GM19099 (cell line): ENCODE measurements around the gene CX3CL1.

Experiments used
- POLR2A ChIP-seq: IDR thresholded peaks from 3 replicates; pipeline ENCODE4 v1.6.1; 2011; ENCODE audit warnings: low read depth; ENCODE audit not compliant: insufficient read length; ENCODE audit errors: extremely low read depth

Gene CX3CL1

DNA sequence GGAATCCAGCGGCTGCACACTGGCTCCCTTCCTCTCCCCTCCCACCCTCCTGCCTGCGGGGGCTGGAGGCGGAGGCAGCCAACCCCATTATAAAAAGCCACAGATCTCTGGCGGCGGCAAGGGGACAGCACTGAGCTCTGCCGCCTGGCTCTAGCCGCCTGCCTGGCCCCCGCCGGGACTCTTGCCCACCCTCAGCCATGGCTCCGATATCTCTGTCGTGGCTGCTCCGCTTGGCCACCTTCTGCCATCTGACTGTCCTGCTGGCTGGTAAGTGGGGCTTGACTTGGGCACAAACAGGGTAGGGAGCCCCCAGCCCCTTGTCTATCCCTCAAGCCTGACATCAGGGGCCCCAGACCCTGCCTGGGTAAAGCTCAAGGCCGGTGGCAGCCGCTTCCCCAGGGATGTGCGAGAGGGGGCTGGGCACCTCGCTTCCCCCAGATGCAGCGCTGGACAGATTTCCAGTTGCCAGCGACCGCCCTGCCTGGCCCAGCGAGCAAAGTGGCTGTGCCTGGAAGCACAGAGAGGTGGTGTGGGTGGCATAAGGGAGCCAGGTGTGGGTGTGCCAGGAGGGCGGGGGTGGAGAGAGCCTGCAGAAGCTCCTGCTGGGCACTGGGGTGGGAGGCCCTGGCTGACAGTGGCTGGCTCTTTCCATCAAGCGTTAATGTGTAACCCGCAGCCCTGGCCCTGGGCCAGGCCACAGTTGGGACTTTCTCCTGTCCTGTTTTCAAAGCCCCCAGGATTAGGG, at the start of gene CX3CL1:
CX3CL1 (plus strand) TSS at position 119 of the 745 bp plus-strand sequence; CDS start at position 198, 79 bp downstream.
- no peak for TF ChIP-seq POLR2A

DNA sequence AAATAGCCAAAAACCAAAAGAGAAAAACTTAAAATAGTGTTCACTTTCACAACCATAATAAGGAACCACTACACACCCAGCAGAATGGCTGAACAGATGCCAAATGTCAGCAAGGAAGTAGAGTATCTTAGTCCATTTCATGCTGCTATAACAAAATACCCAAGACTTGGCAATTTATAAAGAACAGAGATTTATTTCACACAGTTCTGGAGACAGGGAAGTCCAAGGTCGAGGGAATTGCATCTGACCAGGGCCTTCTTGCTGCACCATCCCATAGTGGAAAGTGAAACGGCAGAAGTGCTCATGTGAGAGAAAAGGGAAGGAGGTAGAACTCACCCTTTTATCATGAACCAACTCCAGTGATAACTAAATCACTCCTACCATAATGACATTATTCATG, 47.5 kb upstream of the CX3CL1 start:
- TF ChIP-seq POLR2A = no peak

DNA sequence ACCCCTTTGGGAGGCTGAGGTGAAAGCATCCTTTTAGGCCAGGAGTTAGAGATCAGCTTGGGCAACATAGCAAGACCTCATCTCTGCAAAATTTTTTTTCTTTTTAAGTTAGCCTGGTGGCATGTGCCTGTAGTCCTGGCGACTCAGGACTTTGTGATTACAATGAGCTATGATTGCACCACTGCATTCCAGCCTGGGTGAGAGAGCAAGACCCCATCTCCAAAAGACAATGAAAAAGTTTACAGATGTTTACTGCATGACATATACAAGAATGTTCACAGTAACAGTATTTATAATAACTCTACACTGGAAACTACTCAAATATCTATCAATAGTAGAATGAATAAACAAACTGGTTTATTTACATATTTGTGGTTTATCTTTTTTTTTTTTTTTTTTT, 46.8 kb upstream of the CX3CL1 start:
- TF ChIP-seq POLR2A = no peak

DNA sequence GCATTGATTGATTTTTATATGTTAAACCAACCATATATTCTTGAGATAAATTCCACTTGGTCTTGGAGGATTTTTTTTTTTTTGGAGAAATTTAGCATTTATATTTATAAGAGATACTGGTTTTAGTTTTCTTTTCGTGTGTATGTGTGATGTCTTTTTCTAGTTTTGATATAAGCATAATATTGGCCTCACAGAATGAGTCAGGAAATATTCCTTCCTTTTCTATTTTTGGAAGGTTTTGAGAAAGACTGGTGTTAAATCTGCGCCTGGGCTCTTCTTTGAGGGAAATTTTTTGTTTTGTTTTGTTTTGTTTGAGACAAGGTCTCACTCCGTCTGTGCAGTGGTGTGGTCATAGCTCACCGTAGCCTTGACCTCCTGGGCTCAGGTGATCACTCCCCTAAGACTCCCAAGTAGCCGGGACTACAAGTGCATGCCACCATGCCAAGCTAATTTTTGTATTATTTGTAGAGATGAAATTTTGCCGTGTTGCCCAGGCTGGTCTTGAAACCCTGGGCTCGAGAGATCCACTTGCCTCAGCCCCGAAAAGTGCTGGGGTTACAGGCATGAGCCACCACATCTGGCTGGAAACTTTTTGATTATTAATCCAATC, 42.5 kb upstream of the CX3CL1 start:
- TF ChIP-seq POLR2A = no peak

DNA sequence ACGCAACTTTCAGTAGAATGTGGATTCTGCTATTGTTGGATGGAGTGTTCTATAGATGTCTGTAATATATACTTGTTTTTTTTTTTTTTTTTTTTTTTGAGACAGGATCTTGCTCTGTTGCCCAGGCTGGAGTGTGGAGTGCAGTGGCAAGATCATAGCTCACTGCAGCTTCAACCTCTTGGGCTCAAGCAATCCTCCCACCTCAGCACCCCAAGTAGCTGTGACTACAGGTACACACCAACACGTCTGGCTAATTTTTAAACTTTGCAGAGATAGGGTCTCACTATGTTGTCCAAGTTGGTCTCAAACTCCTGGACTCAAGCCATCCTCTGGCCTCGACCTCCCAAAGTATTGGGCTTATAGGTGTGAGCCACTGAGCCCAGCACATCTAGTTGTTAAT, 40.9 kb upstream of the CX3CL1 start:
- no peak for TF ChIP-seq POLR2A

DNA sequence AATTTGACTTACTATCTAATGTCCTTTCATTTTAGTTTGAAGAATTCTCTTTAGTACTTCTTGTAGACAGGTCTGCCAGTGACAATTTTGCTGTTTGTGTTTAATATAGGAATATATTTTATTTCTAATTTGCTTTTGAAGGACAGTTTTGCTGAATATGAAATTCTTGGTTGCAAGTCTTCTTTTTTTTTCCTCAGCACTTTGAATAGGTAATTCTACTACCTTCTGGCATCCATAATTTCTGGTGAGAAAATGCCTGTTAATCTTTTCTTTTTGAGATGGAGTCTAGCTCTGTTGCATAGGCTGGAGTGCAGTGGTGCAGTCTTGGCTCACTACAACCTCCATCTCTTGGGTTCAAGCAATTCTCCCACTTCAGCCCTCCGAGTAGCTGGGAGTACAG, 38.9 kb upstream of the CX3CL1 start:
- TF ChIP-seq POLR2A = no peak

DNA sequence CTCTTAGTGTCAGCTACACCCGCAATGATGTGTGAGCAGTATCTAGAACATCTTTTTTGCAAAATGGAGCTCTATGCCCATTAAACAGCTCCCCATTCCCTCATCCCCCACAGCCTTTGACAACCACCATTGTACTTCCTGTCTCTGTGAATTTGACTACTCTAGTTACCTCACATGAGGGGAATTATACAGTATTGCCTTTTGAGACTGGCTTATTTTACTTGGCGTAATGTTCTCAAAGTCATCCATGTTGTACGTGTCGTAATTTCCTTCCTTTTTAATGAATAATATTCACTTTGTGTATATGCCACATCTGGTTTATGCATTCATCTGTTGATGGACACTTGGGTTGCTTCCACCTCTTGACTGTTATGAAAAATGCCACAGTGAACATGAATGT, 36.9 kb upstream of the CX3CL1 start:
- no peak for TF ChIP-seq POLR2A

DNA sequence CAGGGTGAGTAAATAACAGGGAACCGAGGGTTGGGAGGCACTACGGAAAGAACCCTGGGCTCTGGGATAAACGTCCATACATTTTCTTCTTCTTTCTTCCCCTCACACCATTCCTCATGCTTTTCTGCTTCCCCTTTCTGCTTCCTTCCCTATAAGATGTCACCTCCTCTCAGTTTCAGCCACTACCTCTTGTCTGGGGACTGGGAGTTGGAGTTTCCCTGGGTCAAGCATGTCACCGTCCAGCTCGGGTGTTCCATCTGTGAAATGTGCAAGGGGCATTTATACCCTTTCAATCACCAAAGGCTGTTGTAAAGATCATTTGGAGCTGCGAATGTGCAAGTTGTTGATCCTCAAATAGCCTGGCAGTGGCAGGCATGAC, 31.2 kb upstream of the CX3CL1 start:
- TF ChIP-seq POLR2A = no peak

DNA sequence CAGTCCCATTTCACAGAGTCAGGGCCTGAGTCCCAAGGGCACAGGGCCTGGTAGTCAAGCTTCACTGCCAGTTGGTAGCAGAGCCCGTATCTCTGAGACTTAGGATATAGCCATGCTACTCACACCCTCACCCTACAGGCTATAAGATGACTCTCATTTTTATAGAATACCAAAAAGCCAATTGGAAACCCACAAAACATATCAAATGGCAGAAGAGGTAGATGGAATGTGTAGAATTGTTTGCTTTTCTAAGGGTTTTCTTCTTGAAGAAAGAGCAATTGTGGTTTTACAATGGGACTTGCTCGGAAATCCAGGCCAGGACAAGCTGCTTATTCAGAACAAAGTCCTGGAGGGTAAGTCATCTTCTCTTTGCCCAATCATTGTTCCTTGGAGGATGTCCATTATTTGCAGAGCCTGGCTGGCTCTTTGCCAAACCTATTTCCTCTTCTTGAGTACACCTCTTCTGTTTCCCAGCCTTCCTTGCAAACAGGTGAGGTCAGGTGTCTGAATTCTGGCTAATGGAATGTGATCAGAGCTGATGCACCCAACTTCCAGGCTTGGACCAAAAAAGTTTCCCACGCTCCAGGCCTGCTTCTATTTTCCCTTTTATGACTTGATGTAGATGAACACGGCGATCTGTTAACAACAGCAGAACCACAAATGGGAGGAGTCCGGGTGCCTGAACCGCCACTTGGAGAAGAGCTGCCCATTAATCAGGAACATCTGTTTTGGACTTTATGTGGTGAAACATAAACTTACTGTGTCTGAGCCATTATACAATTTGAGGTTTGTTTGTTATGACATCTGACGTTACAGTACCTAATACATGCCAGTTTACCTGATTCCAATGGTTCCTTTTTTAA, 30.6 kb upstream of the CX3CL1 start:
- TF ChIP-seq POLR2A = no peak

DNA sequence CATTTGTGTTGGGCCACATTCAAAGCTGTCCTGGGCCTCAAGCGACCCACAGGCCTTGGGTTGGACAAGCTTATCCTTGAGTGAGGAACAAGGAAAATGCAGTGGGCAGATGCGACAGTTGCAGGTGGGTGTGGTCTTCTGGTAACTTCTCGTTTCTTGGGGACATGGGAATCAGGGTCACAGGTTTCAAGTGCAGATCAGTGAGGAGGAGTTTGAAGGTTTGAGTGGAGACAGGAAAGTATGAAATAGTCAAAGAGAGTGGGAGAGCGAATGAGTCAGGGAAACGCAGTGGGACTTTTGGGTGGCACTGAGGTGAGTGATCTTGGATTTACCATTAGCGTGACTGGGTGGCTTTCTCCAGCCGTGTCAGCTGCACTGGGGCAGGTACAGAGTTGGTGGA, 29.1 kb upstream of the CX3CL1 start:
- no peak for TF ChIP-seq POLR2A

DNA sequence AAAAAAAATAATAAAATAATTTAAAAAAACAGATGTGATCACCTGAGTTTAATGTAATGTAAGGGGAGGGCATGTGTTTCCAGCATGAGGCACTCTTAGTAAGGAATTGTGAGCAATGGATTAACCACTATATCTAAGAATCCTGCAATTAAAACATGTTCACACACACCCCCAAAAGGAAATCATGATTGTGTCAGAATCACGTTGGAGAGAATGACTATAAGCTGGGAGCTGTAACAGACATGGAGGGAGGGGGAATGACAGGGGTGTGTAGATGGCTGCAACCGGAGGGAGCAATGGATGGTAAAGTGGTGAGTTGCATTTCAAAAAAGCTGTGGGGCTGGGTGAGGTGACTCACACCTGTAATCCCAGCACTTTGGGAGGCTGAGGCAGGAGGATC, 27.3 kb upstream of the CX3CL1 start:
- TF ChIP-seq POLR2A = no peak

DNA sequence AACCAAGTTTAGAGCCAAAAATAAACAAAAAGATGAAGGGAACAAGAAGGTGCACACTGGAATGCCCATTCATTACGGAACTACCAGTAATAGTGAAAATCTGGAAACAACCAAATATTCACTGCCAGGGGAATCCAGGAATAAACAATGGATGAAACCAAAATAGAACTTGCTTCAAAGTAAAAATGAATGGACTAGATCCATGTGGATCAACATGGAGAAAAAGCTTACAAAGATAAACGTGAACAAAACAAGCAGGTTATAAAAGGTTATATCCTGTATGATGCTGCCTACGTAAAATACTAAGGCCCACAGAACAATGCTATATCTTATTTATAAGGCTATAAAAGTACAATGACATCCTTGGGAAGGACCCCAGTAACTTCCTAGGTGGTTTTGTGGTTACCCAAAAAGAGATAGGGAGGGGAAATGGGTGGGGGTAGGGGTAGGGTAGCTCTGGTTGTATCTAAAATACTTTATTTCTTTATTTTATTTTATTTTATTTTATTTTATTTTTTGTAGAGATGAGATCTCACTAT, 26.6 kb upstream of the CX3CL1 start:
- no peak for TF ChIP-seq POLR2A

DNA sequence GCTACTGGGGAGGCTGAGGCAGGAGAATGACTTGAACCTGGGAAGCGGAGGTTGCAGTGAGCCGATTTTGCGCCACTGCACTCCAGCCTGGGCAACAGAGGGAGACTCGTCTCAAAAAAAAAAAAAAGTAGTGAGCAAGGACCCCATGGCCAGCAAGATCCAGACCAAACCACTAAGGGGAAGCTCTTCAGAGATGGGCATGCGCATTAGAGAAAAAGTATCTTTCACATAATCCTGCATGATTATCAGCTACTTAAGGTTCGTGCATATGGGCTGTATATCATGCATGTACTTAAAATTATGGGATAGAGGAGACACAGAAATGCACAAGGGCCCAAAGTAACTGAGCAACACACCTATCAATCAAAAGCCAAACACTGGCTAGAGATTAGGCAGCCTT, 24.4 kb upstream of the CX3CL1 start:
- no peak for TF ChIP-seq POLR2A

DNA sequence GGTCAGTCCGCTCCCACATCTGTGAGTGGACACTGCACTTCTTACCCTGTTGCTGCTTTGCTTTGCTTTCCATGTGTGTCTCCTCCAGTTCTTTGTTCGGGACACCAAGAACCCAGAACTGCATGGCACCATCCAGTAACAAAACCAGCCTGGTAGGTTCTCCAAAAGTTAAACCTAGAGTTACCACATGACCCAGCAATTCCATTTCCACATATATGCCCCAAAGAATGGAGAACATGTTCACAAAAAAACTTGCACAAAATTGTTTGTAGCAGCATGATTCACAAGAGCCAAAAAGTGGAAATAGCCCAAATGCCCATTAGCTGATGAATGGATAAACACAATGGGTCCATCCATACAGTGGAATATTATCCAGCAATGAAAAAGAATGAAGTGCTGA, 24.0 kb upstream of the CX3CL1 start:
- TF ChIP-seq POLR2A = no peak

DNA sequence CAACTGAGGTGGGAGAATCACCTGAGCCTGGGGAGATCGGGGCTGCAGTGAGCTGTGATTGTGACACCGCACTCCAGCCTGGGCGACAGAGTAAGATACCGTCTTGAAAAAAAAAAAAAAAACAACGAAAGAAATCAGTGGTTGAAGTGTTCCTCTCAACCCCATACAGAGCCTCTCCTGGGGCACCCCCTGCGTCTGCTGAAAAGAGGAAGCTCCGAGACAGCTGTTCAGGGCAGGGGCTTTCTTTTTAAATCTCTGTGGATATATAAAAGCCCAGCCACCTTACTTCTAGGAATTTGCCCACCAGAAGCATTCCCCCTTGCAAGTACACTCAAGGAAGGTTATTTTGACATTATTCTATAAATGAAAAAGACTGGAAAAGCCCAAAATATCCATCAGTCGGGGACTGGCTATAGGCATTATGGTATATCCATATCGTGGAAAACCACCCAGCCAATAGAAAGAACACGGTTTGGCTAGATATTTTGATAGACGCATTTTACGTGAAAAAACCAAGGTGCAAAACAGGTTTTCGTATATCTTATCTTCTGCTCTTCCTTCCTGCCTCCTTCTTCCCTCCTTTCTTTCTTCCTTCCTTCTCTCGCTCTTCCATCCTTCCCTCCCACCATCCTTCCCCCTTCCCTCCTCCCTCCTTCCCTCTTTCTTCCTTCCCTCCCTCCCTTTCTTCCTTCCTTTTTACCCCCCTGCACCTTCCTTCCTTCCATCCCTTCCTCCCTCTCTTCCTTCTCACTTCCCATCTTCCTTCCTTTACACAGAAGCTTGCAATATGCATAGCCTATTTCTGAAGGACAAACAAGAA, 22.9 kb upstream of the CX3CL1 start:
- no peak for TF ChIP-seq POLR2A
